GM19324 (cell line): Measurements from ENCODE around the gene SLC19A1.

Experiments used
- ATAC-seq: cut with Tn5 transposase; IDR thresholded peaks from one replicate; pipeline ENCODE4 v1.9.1; 2021; ENCODE audit warnings: mild to moderate bottlenecking, moderate library complexity; ENCODE audit not compliant: unreplicated experiment, low FRiP score

The SLC19A1 gene

GRCh38 chr21:45522986-45523385 is 19.3 kb downstream of the SLC19A1 start:
- ATAC-seq = no peak

- ATAC-seq = no peak
These were observed 19.9 kb downstream of the SLC19A1 start for GRCh38 chr21:45522381-45522780.

GRCh38 chr21:45521241-45521640 is 21.0 kb downstream of the SLC19A1 start:
- ATAC-seq = no peak

GRCh38 chr21:45519182-45519581 is 23.1 kb downstream of the SLC19A1 start:
- ATAC-seq = no peak

- no peak for ATAC-seq
These were observed 23.5 kb downstream of the SLC19A1 start for GRCh38 chr21:45518742-45519141.

GRCh38 chr21:45517249-45518065 is 24.8 kb downstream of the SLC19A1 start:
- ATAC-seq = no peak

- no peak for ATAC-seq
These were observed 25.5 kb downstream of the SLC19A1 start for GRCh38 chr21:45516671-45517151.

GRCh38 chr21:45516071-45516670 is 26.1 kb downstream of the SLC19A1 start:
- no peak for ATAC-seq

- no peak for ATAC-seq
These were observed 26.8 kb downstream of the SLC19A1 start for GRCh38 chr21:45515241-45516061.

GRCh38 chr21:45514311-45515021 is 27.8 kb downstream of the SLC19A1 start:
- no peak for ATAC-seq

- no peak for ATAC-seq
These were observed 28.4 kb downstream of the SLC19A1 start for GRCh38 chr21:45513741-45514310.

- no peak for ATAC-seq
These were observed 29.1 kb downstream of the SLC19A1 start for GRCh38 chr21:45513003-45513717.

GRCh38 chr21:45512626-45513002 is 29.6 kb downstream of the SLC19A1 start:
- no peak for ATAC-seq

- no peak for ATAC-seq
These were observed 30.4 kb downstream of the SLC19A1 start for GRCh38 chr21:45511661-45512431.

GRCh38 chr21:45511007-45511406 is 31.2 kb downstream of the SLC19A1 start:
- ATAC-seq = no peak

GRCh38 chr21:45510466-45510955 is 31.7 kb downstream of the SLC19A1 start:
- ATAC-seq = no peak

GRCh38 chr21:45509566-45510465 is 32.4 kb downstream of the SLC19A1 start:
- no peak for ATAC-seq
